GM23338 (cell line): ENCODE results near the gene SLC16A11. TPM values are rescaled to one million over a fixed set of nuclear protein-coding genes. Genes with fewer than 3 reads are reported as not detected.
A peak's percentile ranks its signal among the peaks of the same experiment; 100 is the strongest.

Experiments
- ATAC-seq: fragments of 200-7000 bp; cut with Tn5 transposase; 3 replicates; pipeline ENCODE4 v1.9.1; 2020
- DNase-seq: peaks from one replicate; pipeline ENCODE4 v3.0.0-alpha.2; 2015; ENCODE audit warnings: low spot score
- H2AFZ ChIP-seq: fragments of 200-600 bp; sonication (generic); 2 replicates; pipeline ENCODE4 v1.8.0; 2016; ENCODE audit warnings: antibody characterized with exemption, mild to moderate bottlenecking, moderate library complexity
- H3F3A ChIP-seq: fragments of 200-600 bp; sonication (generic); replicated peaks from 2 replicates; pipeline ENCODE4 v1.8.0; 2017; ENCODE audit warnings: antibody characterized with exemption, mixed run types, low read depth
- H3K27ac ChIP-seq: fragments of 200-600 bp; sonication (generic); 2 replicates; pipeline ENCODE4 v1.6.1; 2016; ENCODE audit warnings: low read depth
- H3K27me3 ChIP-seq: fragments of 200-600 bp; sonication (generic); 2 replicates; pipeline ENCODE4 v1.8.0; 2016; ENCODE audit warnings: mild to moderate bottlenecking, mixed run types, moderate library complexity; ENCODE audit not compliant: insufficient read depth
- H3K36me3 ChIP-seq: fragments of 200-600 bp; sonication (generic); 2 replicates; pipeline ENCODE4 v1.8.0; 2016; ENCODE audit warnings: mild to moderate bottlenecking; ENCODE audit not compliant: insufficient read depth
- H3K4me1 ChIP-seq: fragments of 200-600 bp; sonication (generic); 2 replicates; pipeline ENCODE4 v1.8.0; 2016; ENCODE audit warnings: mild to moderate bottlenecking, moderate library complexity; ENCODE audit not compliant: insufficient read depth
- H3K4me2 ChIP-seq: fragments of 200-600 bp; sonication (generic); 2 replicates; pipeline ENCODE4 v1.7.1; 2017; ENCODE audit warnings: mixed run types
- H3K4me3 ChIP-seq: fragments of 200-600 bp; sonication (generic); 2 replicates; pipeline ENCODE4 v1.6.1; 2016; ENCODE audit warnings: mixed run types
- H3K79me2 ChIP-seq: fragments of 200-600 bp; sonication (generic); replicated peaks from 2 replicates; pipeline ENCODE4 v1.8.0; 2017; ENCODE audit warnings: mild to moderate bottlenecking; ENCODE audit not compliant: insufficient read depth
- H3K9me2 ChIP-seq: fragments of 200-600 bp; sonication (generic); 2 replicates; pipeline ENCODE4 v1.8.0; 2017; ENCODE audit not compliant: insufficient read depth
- H4K20me1 ChIP-seq: fragments of 200-600 bp; sonication (generic); replicated peaks from 2 replicates; pipeline ENCODE4 v1.8.0; 2017; ENCODE audit warnings: mild to moderate bottlenecking; ENCODE audit not compliant: insufficient read depth
- H3K27ac Mint-ChIP-seq: 2 replicates; pipeline ENCODE4 v1.8.0; 2020; ENCODE audit warnings: inconsistent platforms, mild to moderate bottlenecking, moderate library complexity, mixed read lengths
- H3K27me3 Mint-ChIP-seq: 3 replicates; pipeline ENCODE4 v1.8.0; 2022; ENCODE audit warnings: low read depth, mild to moderate bottlenecking, moderate library complexity, mixed read lengths, inconsistent platforms; ENCODE audit not compliant: insufficient read depth, poor library complexity
- H3K36me3 Mint-ChIP-seq: 3 replicates; pipeline ENCODE4 v1.8.0; 2021; ENCODE audit warnings: low read depth, mild to moderate bottlenecking, inconsistent platforms, moderate library complexity, mixed read lengths
- H3K4me1 Mint-ChIP-seq: 3 replicates; pipeline ENCODE4 v1.8.0; 2020; ENCODE audit warnings: mild to moderate bottlenecking, inconsistent platforms, mixed read lengths
- H3K4me3 Mint-ChIP-seq: 3 replicates; pipeline ENCODE4 v1.8.0; 2021; ENCODE audit warnings: moderate library complexity, mild to moderate bottlenecking, inconsistent platforms, mixed read lengths
- H3K9me3 Mint-ChIP-seq: 3 replicates; pipeline ENCODE4 v1.8.0; 2020; ENCODE audit warnings: moderate library complexity, mild to moderate bottlenecking, inconsistent platforms, mixed read lengths
- CTCF ChIP-seq, 2 experiments: fragments of 200-600 bp in 1 of 2; sonication (generic) in 1 of 2; conservative IDR thresholded peaks; 2 replicates each; pipeline versions ENCODE4 v1.5.1 to v1.6.1; 2016 to 2017; ENCODE audit warnings: antibody characterized with exemption in 2 of 2, low read depth in 2 of 2, mild to moderate bottlenecking in 2 of 2, moderate library complexity in 1 of 2
- ETS1 ChIP-seq: IDR thresholded peaks from 2 replicates; pipeline ENCODE4 v1.6.1; 2016; ENCODE audit warnings: antibody characterized with exemption
- EZH2 ChIP-seq: fragments of 200-600 bp; sonication (generic); IDR thresholded peaks from one replicate; pipeline ENCODE4 v1.8.0; 2017; ENCODE audit warnings: antibody characterized with exemption, mild to moderate bottlenecking, low read depth; ENCODE audit not compliant: unreplicated experiment
- NANOG ChIP-seq: IDR thresholded peaks from 2 replicates; pipeline ENCODE4 v1.6.1; 2016; ENCODE audit warnings: antibody characterized with exemption, borderline replicate concordance
- POLR2AphosphoS5 ChIP-seq: IDR thresholded peaks from 2 replicates; pipeline ENCODE4 v1.6.1; 2016; ENCODE audit warnings: antibody characterized with exemption, low read depth
- REST ChIP-seq: IDR thresholded peaks from one replicate; pipeline ENCODE4 v1.6.1; 2018; ENCODE audit warnings: antibody characterized with exemption; ENCODE audit not compliant: unreplicated experiment
- STAT1 ChIP-seq: IDR thresholded peaks from one replicate; pipeline ENCODE4 v1.6.1; 2016; ENCODE audit warnings: antibody characterized with exemption; ENCODE audit not compliant: unreplicated experiment
- ZNF331 ChIP-seq: fragments of 250-450 bp; sonication (Bioruptor Pico); IDR thresholded peaks from 2 replicates; pipeline ENCODE4 v1.5.0; 2020; ENCODE audit warnings: low read depth, mild to moderate bottlenecking, moderate library complexity
- polyA plus RNA-seq: library from polyadenylated mRNA; unstranded; fragments of >200 nt; fragmentation: Nextera tagmentation; extraction: Ambion mirVana; gene quantifications from 2 replicates; pipeline ENCODE4 v1.2.1, GENCODE V29; 2016
- total RNA-seq: library from RNA; depleted of rRNA; stranded (reverse); fragments of >200 nt; shearing (Covaris generic); gene quantifications from 2 replicates; pipeline ENCODE4 v1.2.3, GENCODE V29; 2014

The SLC16A11 gene
- total and polyA plus RNA-seq, 2 experiments from 2014 or later, result 0.42 to 0.68 TPM

GRCh38 chr17:7043182-7043496 is 753 bp downstream of the SLC16A11 start:
- Histone ChIP-seq H4K20me1 (peaks cover 6% of the 10 kb centered on the region), H3F3A (peaks cover 14% of the 10 kb centered on the region; the same call in 1 of the 2 replicates), H3K4me3 (peak overlapping the region; percentile 79), H3K36me3 (no peaks in the 10 kb centered on the region), H3K27me3 (peaks cover 68% of the 10 kb centered on the region), H3K4me1 (peaks cover 18% of the 10 kb centered on the region; the same call in 1 of the 2 replicates), H3K4me2 (peak overlapping the region; percentile 94), H3K79me2 (no peaks in the 10 kb centered on the region), H3K9me2 (no peaks in the 10 kb centered on the region), H2AFZ (peak overlapping the region; percentile 91), H3K27ac (no peak overlapping the region)
- H3K27ac Mint-ChIP-seq, result no peak overlapping the region
- H3K36me3 Mint-ChIP-seq, result peaks cover 3% of the 10 kb centered on the region; the same call in 1 of the 3 replicates
- TF ChIP-seq ETS1 (no peak), EZH2 (peak; percentile 31), CTCF (conservative IDR thresholded peaks at IDR 0.05; ENCODE audit: low read depth in 2 of 2) (no peak), ZNF331 (CRISPR knock-in tag) (no peak), STAT1 (no peak)
- DNase-seq (no peak), ATAC-seq (peak; percentile 20)
- peak overlapping the region; percentile 72 for H3K4me3 Mint-ChIP-seq
- peaks cover 48% of the 10 kb centered on the region for H3K27me3 Mint-ChIP-seq
- H3K4me1 Mint-ChIP-seq, result peaks cover 30% of the 10 kb centered on the region
- H3K9me3 Mint-ChIP-seq, result no peaks in the 10 kb centered on the region

- Histone ChIP-seq H3K27me3 (peaks cover 66% of the 10 kb centered on the region), H3K79me2 (no peaks in the 10 kb centered on the region), H4K20me1 (peaks cover 6% of the 10 kb centered on the region), H3K27ac (no peak overlapping the region), H3F3A (peaks cover 14% of the 10 kb centered on the region; the same call in 1 of the 2 replicates), H2AFZ (peak overlapping the region; percentile 91; the same call in 1 of the 2 replicates), H3K36me3 (no peaks in the 10 kb centered on the region), H3K4me3 (peak overlapping the region; percentile 79), H3K4me2 (peak overlapping the region; percentile 94), H3K9me2 (no peaks in the 10 kb centered on the region), H3K4me1 (peaks cover 18% of the 10 kb centered on the region; the same call in 1 of the 2 replicates)
- H3K4me1 Mint-ChIP-seq, result peaks cover 33% of the 10 kb centered on the region
- H3K36me3 Mint-ChIP-seq, result peaks cover 3% of the 10 kb centered on the region; the same call in 1 of the 3 replicates
- H3K27ac Mint-ChIP-seq, result no peak overlapping the region
- DNase-seq (peak; percentile 70), ATAC-seq (peak; percentile 18)
- H3K9me3 Mint-ChIP-seq, result no peaks in the 10 kb centered on the region
- peaks cover 46% of the 10 kb centered on the region for H3K27me3 Mint-ChIP-seq
- peak overlapping the region; percentile 72 for H3K4me3 Mint-ChIP-seq
- TF ChIP-seq EZH2, result no peak
- no peak for TF ChIP-seq NANOG
- no peak for TF ChIP-seq REST
- no peak for TF ChIP-seq POLR2AphosphoS5
Measured at GRCh38 chr17:7042501-7043181, 1.3 kb downstream of the SLC16A11 start.
